GM18873 (cell line): ENCODE data around the gene NCKIPSD.

Source experiments
- ATAC-seq: cut with Tn5 transposase; IDR thresholded peaks from one replicate; pipeline ENCODE4 v1.9.1; 2021; ENCODE audit warnings: mild to moderate bottlenecking, moderate library complexity, moderate number of reproducible peaks; ENCODE audit not compliant: unreplicated experiment, low FRiP score

The NCKIPSD gene

GRCh38 chr3:48697952-48698351, 12.2 kb upstream of the NCKIPSD start:
- ATAC-seq = no peak

DNA sequence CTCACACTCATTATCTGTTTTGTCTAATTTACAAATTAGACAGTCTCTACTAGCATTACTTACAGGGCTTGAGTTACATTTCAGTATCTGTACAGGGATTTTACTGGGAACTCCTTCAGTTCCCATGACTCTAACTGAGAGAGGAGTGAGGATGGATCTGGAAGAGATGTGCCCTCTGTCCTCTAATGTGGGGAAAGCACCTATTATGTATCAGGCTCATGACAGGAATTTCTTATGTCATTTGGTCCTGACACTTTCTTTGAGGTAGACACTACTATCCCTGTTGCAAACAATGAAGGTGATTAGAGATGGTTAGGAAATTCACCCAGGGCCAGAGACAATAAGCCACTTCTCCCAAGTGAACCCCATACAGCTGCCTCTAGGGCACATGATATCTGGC, 10.9 kb upstream of the NCKIPSD start:
- ATAC-seq = no peak

- no peak for ATAC-seq
Observed at GRCh38 chr3:48696156-48696555, 10.4 kb upstream of the NCKIPSD start.

DNA sequence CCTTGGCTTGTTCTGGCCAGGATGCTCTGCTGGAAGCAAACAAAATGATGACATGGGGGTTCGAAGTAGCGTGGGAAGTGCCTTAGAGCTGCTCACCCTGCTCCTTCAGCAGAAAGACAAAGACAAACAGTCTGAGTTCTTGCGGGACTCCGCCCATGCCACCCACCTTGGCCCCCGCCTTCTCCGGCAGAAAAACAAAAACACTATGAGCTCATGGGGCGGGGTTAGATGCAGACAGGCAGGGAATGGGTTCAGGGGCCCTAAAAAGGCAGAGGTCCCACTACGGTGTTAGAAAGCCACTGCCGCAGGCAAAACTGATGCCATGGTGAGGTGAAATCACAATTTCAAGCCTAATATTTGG, 9.7 kb upstream of the NCKIPSD start:
- ATAC-seq = no peak

DNA sequence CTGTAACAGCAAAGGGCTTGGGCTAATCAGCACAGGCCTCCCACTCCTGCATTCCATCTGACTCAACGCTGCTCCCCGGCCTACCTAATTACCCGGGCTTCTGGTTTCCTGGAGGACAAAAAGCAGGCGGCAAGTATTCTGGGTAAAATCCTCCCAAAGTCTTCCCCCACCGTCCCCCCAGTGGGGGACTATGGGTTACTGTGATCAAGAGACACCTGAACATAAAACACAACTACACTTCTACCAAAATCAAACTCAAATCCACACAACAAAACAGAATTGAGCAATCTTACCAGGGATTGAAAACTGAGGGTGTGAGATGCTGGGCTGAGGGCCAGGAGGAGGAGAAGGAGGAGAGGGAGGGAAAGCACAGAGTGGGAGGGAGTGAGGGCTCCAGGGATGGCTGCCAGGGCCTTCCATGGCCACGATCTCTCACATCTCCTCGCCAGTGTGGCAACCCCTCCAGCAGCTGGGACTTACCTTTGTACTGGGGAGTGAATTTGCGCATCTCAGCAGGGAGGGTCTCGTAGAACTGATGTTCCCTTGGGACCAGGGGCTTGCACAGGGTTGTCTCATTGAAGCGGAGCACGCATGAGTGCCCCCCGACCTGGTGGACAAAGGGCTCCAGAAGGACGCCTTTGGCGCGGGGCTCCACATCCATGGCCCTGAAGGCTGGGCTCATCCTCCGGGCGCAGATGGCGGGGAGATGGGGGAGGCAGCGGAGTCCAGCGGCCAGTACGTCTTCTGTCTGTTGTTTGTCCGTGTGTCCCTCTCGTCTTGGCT, 9.1 kb upstream of the NCKIPSD start:
- no peak for ATAC-seq

DNA sequence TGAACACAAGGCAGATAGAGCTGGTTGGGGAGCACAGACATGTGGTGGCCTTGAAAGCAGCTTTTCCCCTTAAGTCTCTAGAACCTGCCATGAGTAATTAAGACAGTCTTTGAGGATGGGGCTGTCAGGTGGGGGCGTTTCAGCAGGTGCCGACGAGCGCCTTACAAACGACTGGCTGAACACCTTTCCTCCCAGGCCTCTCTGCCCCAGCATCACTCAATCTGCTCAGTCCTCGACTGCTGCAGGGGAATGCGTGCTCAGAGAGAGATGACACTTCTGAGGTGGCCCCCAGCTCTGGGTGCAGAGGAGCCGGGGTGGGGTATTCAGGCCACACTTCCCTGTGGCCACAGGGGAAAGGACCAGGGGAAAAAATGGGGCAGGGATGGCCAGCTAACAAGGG, 8.1 kb upstream of the NCKIPSD start:
- no peak for ATAC-seq

GRCh38 chr3:48692551-48692950, 6.8 kb upstream of the NCKIPSD start:
- ATAC-seq = no peak

GRCh38 chr3:48690846-48691458, 5.2 kb upstream of the NCKIPSD start:
- no peak for ATAC-seq

DNA sequence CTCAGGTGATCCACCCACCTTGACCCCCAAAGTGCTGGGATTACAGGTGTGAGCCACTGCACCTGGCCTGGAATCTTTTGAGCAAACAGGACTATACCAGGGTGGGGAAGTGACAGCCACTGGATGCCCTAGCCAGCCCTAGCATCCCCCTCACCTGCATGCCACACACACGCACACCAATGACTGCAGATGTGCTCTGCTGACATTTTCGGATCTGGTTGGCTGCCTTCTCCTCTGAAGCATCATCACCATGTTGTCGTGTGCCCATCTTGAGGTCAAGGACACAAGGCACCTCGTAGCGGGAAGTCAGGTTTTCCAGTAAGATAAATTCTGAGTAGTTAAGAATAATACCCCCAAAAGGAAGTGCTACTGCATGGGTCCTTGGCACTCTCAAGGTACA, 3.7 kb upstream of the NCKIPSD start:
- ATAC-seq = no peak

DNA sequence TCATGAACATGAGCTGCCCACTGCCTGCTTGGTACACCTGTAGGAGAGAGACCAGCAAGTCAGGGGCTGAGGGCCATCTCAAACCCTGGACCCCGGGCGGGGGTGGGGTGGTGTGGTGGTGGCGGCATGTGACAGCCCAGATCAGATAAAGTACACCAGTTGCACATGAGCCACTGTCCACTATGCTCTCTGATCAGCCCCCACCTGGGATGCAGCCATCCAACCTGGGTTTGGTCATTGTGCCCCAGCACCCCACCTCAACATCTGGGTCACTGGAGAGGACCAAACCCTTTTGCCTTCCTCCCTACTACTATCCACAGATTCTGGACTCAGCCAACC, 3.0 kb upstream of the NCKIPSD start:
- no peak for ATAC-seq

- no peak for ATAC-seq
Observed at GRCh38 chr3:48688032-48688736, 2.5 kb upstream of the NCKIPSD start.

DNA sequence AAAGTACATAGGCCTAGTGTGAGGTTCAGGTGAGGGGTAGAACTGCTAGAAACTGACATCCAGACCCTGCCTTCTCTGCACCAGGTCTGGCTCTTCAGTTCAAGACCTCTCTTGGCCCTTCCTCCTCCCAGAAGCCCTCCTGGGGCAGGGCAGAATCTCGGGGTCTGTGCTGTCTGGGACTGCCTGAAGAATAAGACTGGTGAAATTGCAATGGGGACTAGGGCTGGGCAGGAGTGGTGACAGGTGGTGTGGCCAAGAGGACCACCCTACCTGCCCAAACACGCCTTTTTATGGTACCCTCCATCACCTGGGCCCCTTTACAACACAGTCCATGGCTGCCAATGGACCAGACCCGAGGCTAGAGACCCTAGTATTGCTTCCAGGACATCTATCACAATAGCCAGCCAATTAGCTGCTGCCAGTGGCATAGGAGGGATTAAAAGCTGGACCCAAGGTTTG, 1.5 kb upstream of the NCKIPSD start:
- ATAC-seq = no peak

- no peak for ATAC-seq
Observed at GRCh38 chr3:48686538-48687219, 964 bp upstream of the NCKIPSD start.

DNA sequence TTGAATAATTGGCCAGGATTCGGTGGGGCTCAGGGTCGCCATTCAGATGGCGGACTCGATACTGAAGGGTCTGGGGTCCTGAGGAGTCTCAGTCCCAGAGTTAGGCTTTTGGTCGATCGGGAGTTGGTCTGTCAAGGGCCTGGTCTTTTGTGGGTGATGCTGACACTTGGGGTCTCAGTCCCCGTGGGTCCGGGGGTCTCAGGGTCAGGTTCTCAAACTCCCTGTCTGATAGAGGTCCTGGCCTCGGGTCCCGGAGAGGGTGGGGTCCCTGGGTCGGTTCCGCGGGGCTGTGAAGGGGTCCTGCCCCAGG, 467 bp downstream of the NCKIPSD start:
- ATAC-seq = peak; percentile 1

- no peak for ATAC-seq
Observed at GRCh38 chr3:48684480-48685143, 1.1 kb downstream of the NCKIPSD start.

GRCh38 chr3:48684054-48684349, 1.7 kb downstream of the NCKIPSD start:
- no peak for ATAC-seq

DNA sequence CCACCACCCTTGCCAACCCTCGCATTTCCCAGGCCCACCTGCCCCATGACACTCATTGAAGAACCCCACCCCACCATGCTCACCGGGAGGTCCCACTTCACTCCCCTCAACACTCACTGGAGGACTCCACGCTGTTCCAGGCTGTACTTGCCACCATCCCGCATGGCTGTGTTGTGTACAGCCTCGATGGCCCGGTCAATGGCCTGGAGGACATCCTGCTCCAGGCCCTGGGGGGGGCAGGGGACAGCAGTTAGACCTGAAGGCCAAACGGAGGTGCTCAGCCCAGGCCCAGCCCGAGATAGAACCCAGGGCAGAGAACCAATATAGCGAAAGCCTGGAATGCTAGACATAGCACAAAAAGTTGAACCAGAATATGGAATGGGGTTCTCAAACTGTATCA, 2.9 kb downstream of the NCKIPSD start:
- ATAC-seq = no peak

DNA sequence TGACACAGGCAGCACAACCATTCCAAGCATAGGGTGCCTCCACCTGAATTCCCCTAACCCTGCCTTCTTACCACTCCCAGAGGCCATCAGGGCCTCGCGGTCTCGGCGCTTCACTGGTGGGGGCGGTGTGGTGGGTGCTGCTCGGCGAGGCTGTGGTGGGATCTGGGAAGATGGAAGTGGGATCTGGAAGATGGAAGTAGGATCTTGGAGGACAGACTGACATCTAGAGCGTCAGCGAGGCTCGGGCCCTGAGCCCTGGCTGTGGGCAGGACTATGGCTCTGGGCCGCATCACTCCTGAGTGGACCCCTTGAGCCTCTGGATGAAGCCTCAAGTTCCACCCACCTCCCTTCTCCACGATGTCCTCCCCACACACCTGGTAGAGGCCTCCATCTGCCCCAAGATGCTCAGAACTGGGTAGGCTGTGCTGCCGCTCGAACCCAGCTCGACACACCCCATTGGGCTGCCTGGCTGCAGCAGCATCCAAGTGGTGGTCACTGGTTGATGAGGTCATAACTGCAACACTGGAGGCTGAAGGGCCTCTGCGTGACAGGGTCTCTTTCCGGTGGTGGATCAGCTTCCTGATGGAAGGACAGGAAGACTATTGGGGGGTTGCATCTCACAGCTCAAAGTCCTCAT, 3.6 kb downstream of the NCKIPSD start:
- no peak for ATAC-seq

GRCh38 chr3:48681541-48681880, 4.2 kb downstream of the NCKIPSD start:
- ATAC-seq = no peak

GRCh38 chr3:48680811-48681540, 4.7 kb downstream of the NCKIPSD start:
- ATAC-seq = no peak
